ENCODE results near the gene TECPR1. TPM values are rescaled to one million over a fixed set of nuclear protein-coding genes. Genes with fewer than 3 reads are reported as not detected.

TECPR1 gene
- total and polyA plus RNA-seq, 2 of the 8 experiments (the other 6 are each of a cell fraction or from before 2014, with no cell fraction given) = 1.3 to 11.1 TPM

GRCh38 chr7:98165827-98166667, 86.0 kb downstream of the TECPR1 start (continued):
- TF ChIP-seq CBX5 (IDR thresholded peaks at IDR 0.05; ENCODE audit: low read depth, low read length) (no peak), BCL11A (IDR thresholded peaks at IDR 0.05; ENCODE audit: low read depth in 2 of 2, low read length in 2 of 2) (no peak)

Other genes with a start within 250 kb of the TECPR1 start
- gene LMTK2, start 145.4 kb downstream of the TECPR1 start, total RNA-seq (2021; fragmentation: NEBNext Ultra II Directional; extraction: Animal tissue kit (Norgen Biotek cat#: 25700)) = 26.8 and 30.7 TPM in 2 replicates
- gene LMTK2, start 145.4 kb downstream of the TECPR1 start, polyA plus RNA-seq (2011; rRNA removed) = 9.7 and 11.3 TPM in 2 replicates
- gene BHLHA15, start 40.8 kb downstream of the TECPR1 start, total RNA-seq (2021; fragmentation: NEBNext Ultra II Directional; extraction: Animal tissue kit (Norgen Biotek cat#: 25700)) = 2.7 and 3.5 TPM in 2 replicates
- gene BHLHA15, start 40.8 kb downstream of the TECPR1 start, polyA plus RNA-seq (2011; rRNA removed) = 1.1 and 2.2 TPM in 2 replicates
- gene BRI3, start 29.5 kb upstream of the TECPR1 start, total RNA-seq (2021; fragmentation: NEBNext Ultra II Directional; extraction: Animal tissue kit (Norgen Biotek cat#: 25700)) = 93.4 and 94.0 TPM in 2 replicates
- 77.5 and 98.4 TPM in 2 replicates for gene BRI3, start 29.5 kb upstream of the TECPR1 start, polyA plus RNA-seq (2011; rRNA removed)
- gene BAIAP2L1, start 148.9 kb upstream of the TECPR1 start, total RNA-seq (2021; fragmentation: NEBNext Ultra II Directional; extraction: Animal tissue kit (Norgen Biotek cat#: 25700)) = 42.0 and 42.9 TPM in 2 replicates
- gene BAIAP2L1, start 148.9 kb upstream of the TECPR1 start, polyA plus RNA-seq (2011; rRNA removed) = 19.2 and 24.7 TPM in 2 replicates